IPS DF 4.7 (cell line): ENCODE measurements around the gene DESI1.
"Not testable (repeated sequence)": the region's sequence is repeated elsewhere in the genome, so short reads cannot be mapped to it uniquely, and the experiment has no call there.

ENCODE experiments used
- DNase-seq: peaks from one replicate; pipeline ENCODE4 v3.0.0-alpha.2; 2013; ENCODE audit warnings: low spot score; ENCODE audit errors: extremely low read depth

DESI1 gene

GRCh38 chr22:41561788-41562187 is 59.1 kb downstream of the DESI1 start:
- no peak for DNase-seq

GRCh38 chr22:41561335-41561734 is 59.5 kb downstream of the DESI1 start:
- no peak for DNase-seq

GRCh38 chr22:41560095-41560471 is 60.8 kb downstream of the DESI1 start:
- no peak for DNase-seq

- DNase-seq = not testable (repeated sequence)
Observed at GRCh38 chr22:41558241-41558630, 62.6 kb downstream of the DESI1 start.

- no peak for DNase-seq
Observed at GRCh38 chr22:41557401-41558240, 63.2 kb downstream of the DESI1 start.

GRCh38 chr22:41556561-41556960 is 64.3 kb downstream of the DESI1 start:
- no peak for DNase-seq

GRCh38 chr22:41555325-41555982 is 65.4 kb downstream of the DESI1 start:
- DNase-seq = no peak

GRCh38 chr22:41551877-41552582 is 68.8 kb downstream of the DESI1 start:
- no peak for DNase-seq

GRCh38 chr22:41550952-41551491 is 69.8 kb downstream of the DESI1 start:
- no peak for DNase-seq

GRCh38 chr22:41548830-41549211 is 72.0 kb downstream of the DESI1 start:
- no peak for DNase-seq
